HL-60 (cell line): ENCODE results near the gene NLRC5.
A peak's percentile ranks its signal among the peaks of the same experiment; 100 is the strongest.

ENCODE experiments used
- DNase-seq, 2 experiments: peaks; one replicate each; pipeline ENCODE4 v3.0.0-alpha.2; 2010 to 2020; ENCODE audit warnings: low read depth in 1 of 2, low spot score in 1 of 2
- H3K27ac ChIP-seq: fragments of 250-450 bp; sonication (Bioruptor Pico); replicated peaks from 2 replicates; pipeline ENCODE4 v1.5.1; 2020; ENCODE audit warnings: mild to moderate bottlenecking, moderate library complexity
- H3K27me3 ChIP-seq: fragments of 250-450 bp; sonication (Bioruptor Pico); 2 replicates; pipeline ENCODE4 v1.5.1; 2021; ENCODE audit warnings: mild to moderate bottlenecking, moderate library complexity; ENCODE audit not compliant: insufficient read depth, poor library complexity, severe bottlenecking
- H3K4me3 ChIP-seq: replicated peaks from 2 replicates; pipeline ENCODE4 v1.5.1; 2011; ENCODE audit warnings: mild to moderate bottlenecking, control low read depth, low read length; ENCODE audit not compliant: insufficient read depth
- CTCF ChIP-seq: IDR thresholded peaks from one replicate; pipeline ENCODE4 v1.5.1; 2011; ENCODE audit warnings: low read length, control low read depth, inconsistent platforms; ENCODE audit not compliant: insufficient read depth
- GABPA ChIP-seq: IDR thresholded peaks from 2 replicates; pipeline ENCODE4 v1.6.1; 2012; ENCODE audit warnings: low read depth
- POLR2AphosphoS5 ChIP-seq: IDR thresholded peaks from 2 replicates; pipeline ENCODE4 v1.6.1; 2012; ENCODE audit warnings: low read depth
- REST ChIP-seq: IDR thresholded peaks from 2 replicates; pipeline ENCODE4 v1.6.1; 2012; ENCODE audit warnings: low read depth; ENCODE audit not compliant: insufficient replicate concordance
- SPI1 ChIP-seq: IDR thresholded peaks from 2 replicates; pipeline ENCODE4 v1.6.1; 2012; ENCODE audit warnings: low read depth, mild to moderate bottlenecking, borderline replicate concordance

The NLRC5 gene

GRCh38 chr16:57042157-57043111 is 53.1 kb downstream of the NLRC5 start:
- no peak overlapping the region for H3K4me3 ChIP-seq
- H3K27me3 ChIP-seq = no peaks in the 10 kb centered on the region
- peak overlapping the region; percentile 95 for H3K27ac ChIP-seq

GRCh38 chr16:57043248-57043647 is 53.9 kb downstream of the NLRC5 start:
- H3K27ac ChIP-seq = peak overlapping the region; percentile 95
- TF ChIP-seq POLR2AphosphoS5 (no peak), GABPA (no peak), SPI1 (no peak), CTCF (no peak), REST (no peak)
- DNase-seq = peak; percentile 44 to 75
- no peaks in the 10 kb centered on the region for H3K27me3 ChIP-seq
- no peak overlapping the region for H3K4me3 ChIP-seq

More at GRCh38 chr16:57042157-57043111, 53.1 kb downstream of the NLRC5 start:
- TF ChIP-seq GABPA = no peak
- no peak for TF ChIP-seq SPI1
- no peak for TF ChIP-seq CTCF
- no peak for TF ChIP-seq REST
- no peak for TF ChIP-seq POLR2AphosphoS5
- peak; percentile 79 to 88 for DNase-seq

GRCh38 chr16:57044931-57045693 is 55.8 kb downstream of the NLRC5 start:
- TF ChIP-seq SPI1 (no peak), REST (no peak), CTCF (no peak), POLR2AphosphoS5 (no peak), GABPA (no peak)
- Histone ChIP-seq H3K4me3 (no peak overlapping the region), H3K27ac (peak overlapping the region; percentile 48), H3K27me3 (no peaks in the 10 kb centered on the region)
- no peak for DNase-seq
